Right kidney (tissue), 1 donor: Measurements from ENCODE around the gene ZSWIM1.
"Not testable (repeated sequence)": the region's sequence is repeated elsewhere in the genome, so short reads cannot be mapped to it uniquely, and the experiment has no call there.

Experiments used
- DNase-seq: peaks from one replicate; pipeline ENCODE4 v3.0.0-alpha.2; 2016

The ZSWIM1 gene

DNA sequence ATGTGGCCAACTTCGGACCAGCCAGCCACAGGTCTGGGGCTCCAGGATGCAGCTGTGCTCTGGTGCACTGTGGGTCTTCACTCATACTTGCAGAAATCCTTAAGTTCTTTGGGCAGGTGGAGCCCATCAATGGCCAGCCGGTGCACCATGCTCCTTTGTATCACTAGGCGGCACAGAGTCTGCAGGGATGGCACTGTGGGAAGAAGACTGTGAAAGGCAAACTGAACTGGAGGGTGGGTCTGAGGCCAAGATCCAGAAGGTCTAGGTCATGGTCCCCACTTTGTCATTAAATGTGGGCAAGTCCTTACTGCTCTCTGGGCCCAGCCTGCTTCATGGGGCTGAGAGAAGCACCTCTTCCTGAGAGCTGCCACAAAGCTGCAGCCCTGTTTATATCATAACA lies 7.7 kb downstream of the ZSWIM1 start:
- no peak for DNase-seq

GRCh38 chr20:45890077-45890984 lies 9.3 kb downstream of the ZSWIM1 start:
- DNase-seq, result peak; percentile 92

DNA sequence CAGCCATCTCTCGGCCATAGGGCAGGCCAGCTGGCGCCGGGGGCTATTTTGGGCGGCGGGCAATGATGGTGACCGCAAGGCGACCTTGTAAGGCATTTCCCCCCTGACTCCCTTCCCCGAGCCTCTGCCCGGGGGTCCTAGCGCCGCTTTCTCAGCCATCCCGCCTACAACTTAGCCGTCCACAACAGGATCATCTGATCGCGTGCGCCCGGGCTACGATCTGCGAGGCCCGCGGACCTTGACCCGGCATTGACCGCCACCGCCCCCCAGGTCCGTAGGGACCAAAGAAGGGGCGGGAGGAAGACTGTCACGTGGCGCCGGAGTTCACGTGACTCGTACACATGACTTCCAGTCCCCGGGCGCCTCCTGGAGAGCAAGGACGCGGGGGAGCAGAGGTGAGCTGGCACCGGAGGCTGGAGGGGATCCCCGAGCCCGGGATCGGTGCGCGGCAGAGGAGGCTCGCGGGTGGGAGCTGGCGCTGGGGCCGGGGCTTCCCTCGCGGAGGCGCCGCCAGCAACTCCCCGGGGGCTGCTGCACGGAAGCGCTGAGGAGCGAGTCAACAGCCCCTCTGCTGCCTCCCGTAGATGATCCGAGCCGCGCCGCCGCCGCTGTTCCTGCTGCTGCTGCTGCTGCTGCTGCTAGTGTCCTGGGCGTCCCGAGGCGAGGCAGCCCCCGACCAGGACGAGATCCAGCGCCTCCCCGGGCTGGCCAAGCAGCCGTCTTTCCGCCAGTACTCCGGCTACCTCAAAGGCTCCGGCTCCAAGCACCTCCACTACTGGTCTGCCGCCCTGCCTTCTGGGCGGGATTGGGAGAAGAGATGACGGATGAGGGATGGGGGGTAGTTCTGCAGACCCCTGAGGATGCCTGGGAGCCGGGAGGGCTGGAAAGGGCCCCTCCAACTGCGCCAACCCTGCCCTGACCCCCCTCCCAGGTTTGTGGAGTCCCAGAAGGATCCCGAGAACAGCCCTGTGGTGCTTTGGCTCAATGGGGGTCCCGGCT lies 10.3 kb downstream of the ZSWIM1 start, which contains the start of the genes CTSA and NEURL2:
Gene CTSA (plus strand): TSS at position 351 of the 999 bp plus-strand sequence. CDS start 234 bp downstream, at position 585.
Gene NEURL2 (minus strand): TSS at position 224 of the 999 bp plus-strand sequence. CDS start 217 bp downstream, at position 7.
- DNase-seq, result peak; percentile 99

- DNase-seq, result no peak
These were observed 11.2 kb downstream of the ZSWIM1 start for GRCh38 chr20:45892049-45892825.

GRCh38 chr20:45892828-45893500 lies 11.9 kb downstream of the ZSWIM1 start:
- no peak for DNase-seq

GRCh38 chr20:45893831-45894230 lies 12.8 kb downstream of the ZSWIM1 start:
- DNase-seq, result no peak

- no peak for DNase-seq
These were observed 13.8 kb downstream of the ZSWIM1 start for GRCh38 chr20:45894797-45895196.

DNA sequence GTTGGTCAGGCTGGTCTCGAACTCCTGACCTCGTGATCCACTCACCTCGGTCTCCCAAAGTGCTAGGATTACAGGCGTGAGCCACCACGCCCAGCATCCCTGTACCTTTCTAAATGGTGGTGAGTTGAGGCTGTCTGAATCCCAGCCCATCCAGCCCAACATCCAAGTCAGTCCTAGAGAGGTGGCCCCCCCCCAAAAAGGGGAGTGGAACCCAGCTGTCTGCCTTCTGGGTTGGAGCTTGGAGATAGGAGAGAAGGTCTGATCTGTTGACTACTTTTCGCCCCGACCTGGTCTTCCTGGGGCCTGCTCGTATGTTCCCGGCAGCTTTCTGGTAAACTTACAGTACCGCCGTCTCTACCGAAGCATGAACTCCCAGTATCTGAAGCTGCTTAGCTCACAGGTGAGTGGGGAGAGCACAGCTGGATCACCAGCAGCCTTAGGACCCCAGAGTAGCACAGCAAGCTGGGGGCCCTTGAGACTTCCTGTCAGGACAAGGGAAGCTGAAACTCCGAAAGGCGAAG lies 15.7 kb downstream of the ZSWIM1 start:
- DNase-seq, result no peak

DNA sequence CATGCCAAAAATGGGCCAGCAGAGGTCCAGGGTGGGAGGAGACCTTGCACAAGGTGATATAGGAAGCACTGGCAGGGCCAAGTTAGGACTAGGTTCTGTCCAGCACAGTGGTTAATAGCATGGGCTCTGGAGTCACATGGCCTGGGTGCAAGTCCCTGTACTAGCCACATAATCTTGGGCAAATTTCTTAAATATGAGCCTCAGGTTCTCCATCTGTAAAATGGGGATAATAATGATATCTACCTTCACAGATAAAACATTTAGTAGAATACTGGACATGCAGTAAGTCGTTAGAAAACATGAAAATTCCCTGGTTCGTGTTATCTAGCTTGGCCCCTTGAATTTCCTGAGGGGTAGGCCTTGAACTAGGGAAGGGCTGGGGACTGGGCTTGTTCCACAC lies 16.3 kb downstream of the ZSWIM1 start:
- no peak for DNase-seq

DNA sequence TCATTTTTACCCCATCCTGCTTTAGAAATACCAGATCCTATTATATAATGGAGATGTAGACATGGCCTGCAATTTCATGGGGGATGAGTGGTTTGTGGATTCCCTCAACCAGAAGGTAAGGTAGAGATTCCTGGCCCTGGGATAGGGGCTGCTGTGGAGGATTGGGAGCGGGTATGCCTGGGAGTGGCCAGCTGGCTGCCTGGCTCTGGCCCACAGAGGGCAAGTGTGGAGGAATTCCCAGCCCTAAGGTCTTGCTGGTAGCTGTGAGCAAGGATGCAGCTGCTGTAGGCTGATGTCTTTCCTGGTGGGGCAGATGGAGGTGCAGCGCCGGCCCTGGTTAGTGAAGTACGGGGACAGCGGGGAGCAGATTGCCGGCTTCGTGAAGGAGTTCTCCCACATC lies 16.7 kb downstream of the ZSWIM1 start:
- DNase-seq, result no peak

- DNase-seq, result no peak
These were observed 17.3 kb downstream of the ZSWIM1 start for GRCh38 chr20:45898285-45898684.

DNA sequence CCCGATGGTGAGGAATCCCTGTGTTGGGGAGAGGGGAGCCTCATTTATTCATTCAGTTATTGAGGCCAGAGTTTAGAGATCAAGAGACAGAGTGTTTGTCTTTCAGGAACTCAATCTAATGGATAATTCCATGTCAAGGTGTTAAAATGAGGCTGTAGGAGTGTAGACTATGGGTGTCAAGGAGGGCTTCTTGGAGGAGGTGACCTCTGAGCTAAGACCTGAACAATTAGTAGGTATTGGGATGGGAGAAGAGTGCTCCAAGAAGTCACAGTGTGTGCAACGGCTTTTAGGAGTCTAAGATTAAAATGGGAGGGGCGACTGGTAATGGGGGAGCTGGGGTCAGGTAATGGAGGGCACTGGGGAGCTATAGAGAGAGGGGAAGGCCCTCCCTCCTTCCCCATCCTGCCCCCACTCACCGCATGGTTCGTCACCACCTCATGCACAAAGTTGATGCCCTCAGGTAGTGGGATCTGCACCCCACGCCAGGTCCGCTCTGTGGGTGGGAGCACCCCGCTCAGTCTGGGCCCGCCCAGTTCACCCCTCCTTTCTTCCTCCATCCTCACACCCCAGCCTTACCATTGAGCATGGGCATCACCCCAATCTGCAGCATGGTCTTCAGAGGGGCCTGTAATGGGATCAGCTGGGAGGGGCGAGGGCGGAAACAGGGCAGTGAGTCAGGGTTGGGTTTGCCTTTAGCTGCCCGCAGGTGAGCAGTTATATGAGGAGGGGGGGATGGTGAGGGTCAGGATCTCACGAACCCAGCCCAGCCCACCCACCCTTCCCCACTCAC lies 18.2 kb downstream of the ZSWIM1 start:
- no peak for DNase-seq

DNA sequence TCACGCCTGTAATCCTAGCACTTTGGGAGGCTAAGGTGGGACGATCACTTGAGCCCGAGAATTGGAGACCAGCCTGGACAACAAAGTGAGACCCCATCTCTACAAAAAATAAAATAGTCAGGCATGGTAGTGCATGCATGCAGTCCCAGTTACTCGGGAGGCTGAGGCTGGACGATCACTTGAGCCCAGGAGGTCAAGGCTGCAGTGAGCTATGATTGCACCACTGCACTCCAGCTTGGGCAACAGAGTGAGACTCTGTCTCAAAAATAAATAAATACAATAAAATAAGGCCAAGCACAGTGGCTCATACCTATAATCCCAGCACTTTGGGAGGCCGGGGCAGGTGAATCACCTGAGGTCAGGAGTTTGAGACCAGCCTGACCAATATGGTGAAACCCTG lies 20.3 kb downstream of the ZSWIM1 start:
- DNase-seq, result not testable (repeated sequence)

GRCh38 chr20:45902199-45902701 lies 21.2 kb downstream of the ZSWIM1 start:
- DNase-seq, result no peak

DNA sequence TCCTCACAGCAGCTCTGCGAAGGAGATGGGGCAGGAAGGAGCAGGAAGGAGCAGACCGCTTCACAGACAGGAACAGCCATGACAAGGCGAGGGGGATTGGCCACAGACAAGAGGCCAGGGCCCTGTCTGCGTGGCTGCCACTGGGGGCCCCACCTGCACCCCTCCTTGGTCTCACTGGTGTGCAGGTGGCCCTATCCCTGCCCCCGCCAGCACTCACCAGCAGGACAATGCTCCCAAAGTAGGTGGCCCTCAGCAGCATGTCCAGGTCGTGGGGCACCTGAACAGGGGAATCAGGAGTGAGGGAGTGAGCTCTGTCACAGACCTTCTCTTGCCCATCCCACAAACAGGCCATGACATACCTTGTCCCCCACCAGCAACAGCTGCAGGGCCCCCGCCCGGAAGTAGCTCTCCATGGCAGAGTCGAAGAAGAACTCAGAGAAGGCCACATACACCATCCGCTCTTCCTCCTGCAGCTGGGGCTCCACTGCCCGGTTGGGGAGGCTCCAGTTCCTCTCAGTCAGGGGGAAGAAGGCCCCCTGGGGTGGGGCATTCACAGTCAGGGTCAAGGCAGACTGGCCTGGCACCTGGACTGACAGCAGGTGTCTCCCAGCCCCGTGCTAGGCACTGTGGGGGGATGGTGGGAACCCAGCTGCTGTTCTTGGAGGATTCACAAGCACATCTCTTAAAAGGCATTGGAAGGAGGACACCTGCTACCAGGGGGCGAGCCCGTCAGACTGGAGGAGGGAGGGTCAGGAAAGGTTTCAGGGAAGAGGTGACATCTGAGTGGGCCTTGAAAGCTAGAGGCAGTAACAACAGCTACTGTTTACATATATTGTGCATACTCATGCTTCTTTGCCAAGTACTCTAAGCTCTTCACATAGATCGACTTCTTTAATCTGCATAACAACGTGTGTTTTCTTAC lies 23.8 kb downstream of the ZSWIM1 start:
- DNase-seq, result no peak

DNA sequence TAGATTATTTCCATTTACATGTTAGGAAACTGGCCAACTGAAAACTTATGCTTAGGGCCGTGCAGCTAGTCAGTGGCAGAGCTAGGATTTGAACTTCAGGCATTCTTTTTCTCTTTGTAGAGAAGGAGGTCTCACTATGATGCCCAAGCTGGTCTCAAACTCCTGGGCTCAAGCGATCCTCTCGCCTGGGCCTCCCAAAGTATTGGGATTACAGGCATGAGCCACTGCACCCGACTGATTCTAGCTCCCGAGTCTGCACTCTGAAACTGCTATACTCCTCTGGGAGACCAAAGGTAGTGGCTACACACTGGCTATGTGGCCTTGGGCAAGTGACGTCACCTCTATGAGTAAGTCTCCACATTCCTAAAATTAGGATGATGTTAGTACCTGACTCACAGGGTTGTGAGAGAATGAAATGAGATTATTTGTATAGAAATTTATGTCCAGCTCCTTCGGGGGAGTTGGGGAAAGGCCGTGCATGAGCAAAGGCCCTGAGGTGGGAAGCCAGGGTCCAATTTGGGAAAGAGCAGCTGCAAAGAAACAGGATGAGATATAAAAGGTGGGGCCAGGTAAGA lies 24.6 kb downstream of the ZSWIM1 start:
- no peak for DNase-seq

GRCh38 chr20:45907219-45907948 lies 26.4 kb downstream of the ZSWIM1 start:
- DNase-seq, result no peak

GRCh38 chr20:45908084-45908483 lies 27.1 kb downstream of the ZSWIM1 start:
- DNase-seq, result no peak
